HG03378 (cell line): ENCODE data around the gene MAP3K2.

Source experiments
- ATAC-seq: cut with Tn5 transposase; IDR thresholded peaks from one replicate; pipeline ENCODE4 v1.9.1; 2021; ENCODE audit warnings: mild to moderate bottlenecking, moderate library complexity; ENCODE audit not compliant: unreplicated experiment

The MAP3K2 gene

DNA sequence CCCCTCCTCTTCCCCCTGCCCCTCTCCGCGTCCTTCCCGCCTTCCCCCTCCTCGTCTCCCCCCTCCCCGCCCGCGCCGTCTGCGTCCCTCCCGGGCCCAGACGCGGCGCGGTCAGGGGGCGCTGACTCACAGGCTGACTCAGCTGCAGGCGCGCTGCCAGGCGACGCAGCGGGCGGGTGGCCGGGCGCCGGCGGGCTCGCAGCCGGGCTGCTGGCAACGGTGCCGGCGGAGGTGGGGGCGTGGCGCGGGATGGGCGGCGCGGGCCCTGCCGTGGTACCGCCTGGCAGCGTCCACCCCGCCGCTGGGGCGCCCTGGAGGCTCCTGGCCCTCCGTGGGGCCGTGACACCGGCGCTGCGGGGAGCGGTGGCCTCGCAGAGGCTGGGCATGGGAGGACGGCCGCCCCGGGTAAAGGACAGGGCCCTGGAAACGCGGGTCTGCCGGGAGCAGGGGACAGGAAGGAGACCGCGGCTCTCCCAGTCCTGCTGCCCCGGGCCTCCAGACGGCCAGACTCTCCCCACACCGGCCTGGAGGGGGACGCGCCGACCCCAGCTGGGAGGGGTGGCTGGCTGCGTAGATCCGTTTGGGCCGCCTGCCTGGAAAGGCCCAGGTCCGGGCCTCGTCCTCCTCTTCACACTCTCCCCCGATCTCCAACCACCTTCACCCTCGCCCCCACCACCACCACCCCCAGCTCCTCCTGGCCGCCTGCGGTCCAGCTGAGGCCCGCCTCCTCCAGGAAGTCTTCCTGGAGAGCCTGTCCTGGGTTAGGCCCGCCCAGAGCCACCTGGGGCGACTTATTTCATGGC is 20.4 kb upstream of the MAP3K2 start:
- ATAC-seq: no peak

DNA sequence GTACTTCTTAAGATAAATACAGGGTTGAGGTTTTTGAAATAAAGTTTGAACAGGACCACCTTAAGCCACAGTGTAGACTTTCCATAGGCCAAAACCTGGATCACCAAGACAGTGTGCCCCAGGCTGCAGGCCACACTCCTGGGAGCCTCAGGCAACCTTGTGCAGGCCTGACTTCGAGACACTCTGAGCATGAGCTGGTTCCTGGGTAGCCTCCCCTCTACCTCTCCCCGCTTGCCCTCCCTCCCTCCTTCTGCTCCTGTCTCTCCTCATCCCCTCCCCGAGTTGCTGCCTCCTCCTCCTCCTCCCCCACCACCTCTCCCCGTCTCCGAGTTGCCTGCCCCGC is 19.9 kb upstream of the MAP3K2 start:
- no peak for ATAC-seq

DNA sequence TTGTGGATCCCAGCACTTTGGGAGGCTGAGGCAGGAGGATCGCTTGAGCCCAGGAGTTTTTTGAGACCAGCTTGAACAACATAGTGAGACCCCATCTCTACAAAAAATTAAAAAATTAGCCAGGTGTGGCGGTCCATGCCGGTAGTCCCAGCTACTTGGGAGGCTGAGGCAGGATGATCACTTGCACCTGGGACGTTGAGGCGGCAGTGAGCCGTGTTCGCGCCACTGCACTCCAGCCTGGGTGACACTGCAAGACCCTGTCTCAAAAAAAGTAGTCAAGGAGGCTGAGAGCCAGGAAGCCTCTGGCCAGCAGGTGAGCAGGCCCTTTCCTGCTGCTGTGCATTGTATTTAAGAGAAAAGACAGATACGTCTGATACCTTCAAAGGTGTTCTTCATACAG is 19.3 kb upstream of the MAP3K2 start:
- no peak for ATAC-seq

DNA sequence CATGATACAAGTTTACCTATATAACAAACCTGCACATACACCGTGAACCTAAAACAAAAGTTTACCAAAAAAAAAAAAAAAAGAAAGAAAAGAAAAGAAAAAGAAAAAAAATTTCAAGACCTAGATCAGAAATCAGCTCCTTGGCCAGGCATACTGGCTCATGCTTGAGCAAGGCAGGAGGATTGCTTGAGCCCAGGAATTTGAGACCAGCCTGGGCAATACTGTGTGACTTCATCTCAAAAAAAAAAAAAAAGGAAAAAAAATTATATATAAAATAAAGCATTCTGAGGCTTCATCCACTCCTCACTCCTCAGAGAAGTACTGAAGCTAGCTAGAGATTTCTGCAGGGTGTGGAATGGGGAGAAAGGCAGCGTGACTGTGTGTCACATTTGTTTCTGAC is 18.7 kb upstream of the MAP3K2 start:
- ATAC-seq: no peak

DNA sequence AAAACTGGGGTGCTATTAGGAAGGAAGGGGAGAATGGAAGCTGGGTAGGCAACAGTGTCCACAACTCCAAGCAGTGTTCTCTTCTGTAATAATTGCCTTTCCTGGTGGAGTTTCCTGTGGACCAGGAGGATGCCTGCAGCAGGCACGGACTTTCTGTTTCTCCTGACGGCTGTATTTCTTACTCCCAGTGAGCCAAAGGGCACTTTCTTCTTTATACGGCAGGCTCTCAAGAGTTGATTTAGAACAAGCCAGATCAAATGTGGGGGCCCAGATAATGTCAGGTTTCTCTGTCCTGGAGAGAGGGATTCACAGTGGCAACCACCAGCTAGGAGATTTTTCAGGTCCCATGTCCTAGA is 17.5 kb upstream of the MAP3K2 start:
- no peak for ATAC-seq

DNA sequence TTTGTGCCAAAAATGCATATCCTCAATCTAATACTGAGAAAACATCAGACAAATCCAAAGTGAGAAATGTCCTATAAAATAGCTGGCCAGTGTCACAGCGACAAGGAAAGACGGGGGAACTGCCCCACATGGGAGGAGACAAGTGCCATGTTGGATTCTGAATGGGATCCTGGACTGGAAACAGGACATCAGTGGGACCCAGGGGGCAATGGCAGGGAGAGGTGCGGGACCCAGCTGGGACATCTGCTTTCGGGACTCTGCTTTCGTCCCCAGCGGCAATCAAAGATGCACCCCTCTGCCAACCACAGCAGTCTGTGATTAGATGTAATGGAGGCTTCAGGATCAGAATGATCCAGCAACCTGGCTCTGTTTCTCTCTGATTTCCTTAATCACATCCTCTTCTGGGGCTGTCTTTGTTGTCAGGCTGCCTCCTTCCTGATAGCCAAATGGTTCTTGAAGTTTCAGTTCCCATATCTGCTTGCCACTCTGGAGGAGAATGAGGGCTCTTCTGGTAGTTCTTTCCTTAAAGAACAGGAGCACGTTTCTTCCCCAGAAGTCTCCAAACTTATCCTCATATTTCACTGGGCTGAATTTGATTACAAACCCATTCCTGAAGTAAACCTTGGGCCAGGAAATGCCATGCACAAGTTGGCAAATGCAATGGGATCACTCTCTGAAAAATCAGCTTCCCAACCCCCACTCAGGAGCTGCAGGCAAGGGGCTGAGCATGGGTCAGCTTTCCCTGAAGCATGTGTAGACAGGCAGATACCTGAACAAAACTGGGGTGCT is 16.9 kb upstream of the MAP3K2 start:
- ATAC-seq: no peak

DNA sequence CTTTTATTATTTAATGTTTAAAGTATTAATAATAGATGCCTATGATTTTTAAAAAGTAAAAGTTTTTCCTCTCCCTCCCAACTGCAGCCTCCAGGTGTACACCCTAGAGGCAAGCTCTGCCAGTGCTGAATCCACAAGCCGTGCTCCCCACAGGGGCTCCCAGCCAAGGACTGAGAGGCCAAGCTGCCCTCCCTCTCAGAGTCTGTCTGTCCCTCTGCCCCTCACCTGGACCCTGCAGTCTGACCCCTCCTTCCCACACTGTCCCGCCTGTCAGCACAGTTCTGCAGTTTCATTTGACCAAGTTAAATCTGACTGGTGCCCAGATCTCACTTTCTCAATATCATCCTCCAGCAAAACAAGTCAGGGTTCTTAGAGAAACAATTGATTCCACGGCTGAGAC is 15.7 kb upstream of the MAP3K2 start:
- ATAC-seq: no peak

DNA sequence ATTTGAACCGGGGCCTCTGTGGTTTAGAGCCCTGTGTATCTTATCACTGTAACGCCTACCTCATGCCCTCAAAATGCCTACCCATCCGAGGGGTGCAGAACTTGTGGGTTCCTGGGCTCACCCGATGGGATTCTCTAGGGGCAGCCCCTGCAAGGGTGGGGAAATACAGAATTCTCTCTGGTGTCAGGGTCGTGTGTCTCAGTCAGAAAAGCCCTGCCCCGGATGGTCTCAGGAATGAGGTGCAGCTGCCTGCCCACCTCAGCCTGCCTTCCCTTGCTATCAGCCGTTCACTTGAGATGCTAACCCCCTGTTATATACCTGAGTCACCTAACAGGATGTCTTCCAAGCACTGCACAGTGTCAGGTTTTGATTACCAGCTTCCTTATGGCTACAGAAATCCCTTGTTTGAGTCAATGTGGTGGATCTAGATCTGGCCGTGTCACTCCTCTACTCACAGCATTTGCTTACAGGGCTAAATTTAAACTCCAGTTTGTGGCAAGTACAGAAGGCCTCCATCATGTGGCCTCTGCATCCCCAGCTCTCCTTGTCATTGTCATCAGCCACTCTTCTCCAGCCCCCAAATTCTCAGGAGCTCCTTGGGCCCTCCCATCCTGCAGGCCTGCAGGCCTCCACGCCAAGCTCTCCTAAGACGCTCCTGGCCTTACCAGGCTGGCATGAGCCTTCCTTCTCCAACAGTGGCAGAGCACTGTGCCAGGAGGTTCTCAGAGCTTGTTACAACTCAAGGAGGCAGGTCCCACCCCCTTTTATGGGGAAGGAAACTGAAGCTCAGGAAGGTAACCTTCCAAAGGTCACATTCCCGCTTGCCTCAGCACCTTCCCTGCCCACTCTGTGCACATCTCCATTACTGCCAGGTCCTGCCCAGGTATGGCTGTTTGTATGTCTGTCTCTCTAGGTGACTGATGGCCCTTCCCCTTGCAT is 14.3 kb upstream of the MAP3K2 start:
- no peak for ATAC-seq

DNA sequence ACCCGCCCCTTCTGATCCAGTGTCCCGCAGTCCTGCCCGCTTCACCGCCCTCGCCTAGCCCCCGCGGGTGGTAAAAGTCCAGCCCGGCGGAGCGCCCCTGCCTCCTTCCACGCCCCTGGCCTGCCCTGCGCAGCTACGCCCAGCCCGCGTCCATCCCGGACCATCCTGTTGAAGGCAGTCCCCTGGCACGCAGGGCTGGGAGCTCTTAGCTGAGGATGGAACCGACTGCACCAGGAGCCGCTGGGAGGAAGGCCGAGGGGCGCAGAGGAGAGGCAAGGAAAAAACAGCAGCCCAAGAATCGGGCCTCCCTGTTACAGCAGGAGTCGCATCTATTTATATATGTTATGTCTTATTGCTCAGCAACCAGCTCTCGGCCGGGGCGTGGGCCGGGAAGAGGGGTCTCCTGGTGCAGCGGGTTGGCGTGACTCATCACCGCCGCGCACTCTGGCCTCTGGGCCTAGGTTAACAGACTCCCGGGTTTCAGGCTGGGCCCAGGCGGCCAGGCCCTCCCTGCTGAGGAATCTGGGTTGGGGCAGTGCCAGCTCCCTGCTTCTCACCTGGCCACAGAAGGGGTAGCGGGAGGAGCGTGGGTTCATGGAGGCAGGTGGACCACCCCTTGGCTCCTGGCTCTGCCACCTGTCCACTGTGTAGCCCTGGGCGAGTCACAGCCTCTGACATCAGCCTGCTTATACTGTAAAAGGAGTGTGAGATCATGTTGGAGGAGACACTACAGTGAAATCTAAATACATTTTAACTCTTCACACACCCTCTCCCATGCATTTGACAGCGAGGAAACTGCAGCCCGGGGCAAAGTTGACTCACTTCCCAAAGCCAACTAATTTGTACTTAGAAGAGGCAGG is 13.4 kb upstream of the MAP3K2 start:
- no peak for ATAC-seq

DNA sequence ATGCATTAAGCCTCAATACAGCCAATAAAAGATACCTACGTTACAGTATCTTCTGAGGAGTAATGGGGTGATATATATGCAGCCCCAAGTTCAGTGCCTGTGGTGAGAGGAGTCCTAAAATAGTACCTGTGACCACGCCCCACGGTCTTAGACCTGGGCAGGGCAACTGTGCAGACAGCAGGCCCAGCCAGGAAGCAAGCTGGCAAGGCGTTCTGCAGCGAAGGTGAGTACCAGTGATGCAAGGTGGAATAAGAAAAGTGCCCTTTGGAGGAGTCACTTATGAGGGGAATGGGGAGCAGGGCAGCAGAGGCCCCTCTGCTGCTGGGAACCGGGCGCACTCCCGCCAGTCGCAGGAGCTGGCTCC is 12.7 kb upstream of the MAP3K2 start:
- ATAC-seq: no peak

DNA sequence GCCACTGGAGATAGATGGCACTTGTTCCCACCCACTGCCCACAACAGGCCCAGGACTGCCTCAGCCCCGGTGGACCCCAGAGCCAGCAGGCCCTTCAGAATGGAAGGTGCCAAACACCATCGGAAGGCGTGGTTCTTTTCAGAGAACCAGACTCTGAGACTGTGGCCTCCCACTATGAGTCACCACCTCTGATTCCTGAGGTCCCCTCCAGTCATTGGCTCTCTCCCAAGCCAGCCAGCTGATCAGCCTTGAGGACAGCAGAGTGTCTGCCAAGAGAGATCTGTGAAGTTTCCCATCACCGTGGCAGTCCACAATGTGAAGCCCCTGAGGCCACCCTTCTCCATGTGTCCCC is 10.4 kb upstream of the MAP3K2 start:
- ATAC-seq: peak; percentile 87

DNA sequence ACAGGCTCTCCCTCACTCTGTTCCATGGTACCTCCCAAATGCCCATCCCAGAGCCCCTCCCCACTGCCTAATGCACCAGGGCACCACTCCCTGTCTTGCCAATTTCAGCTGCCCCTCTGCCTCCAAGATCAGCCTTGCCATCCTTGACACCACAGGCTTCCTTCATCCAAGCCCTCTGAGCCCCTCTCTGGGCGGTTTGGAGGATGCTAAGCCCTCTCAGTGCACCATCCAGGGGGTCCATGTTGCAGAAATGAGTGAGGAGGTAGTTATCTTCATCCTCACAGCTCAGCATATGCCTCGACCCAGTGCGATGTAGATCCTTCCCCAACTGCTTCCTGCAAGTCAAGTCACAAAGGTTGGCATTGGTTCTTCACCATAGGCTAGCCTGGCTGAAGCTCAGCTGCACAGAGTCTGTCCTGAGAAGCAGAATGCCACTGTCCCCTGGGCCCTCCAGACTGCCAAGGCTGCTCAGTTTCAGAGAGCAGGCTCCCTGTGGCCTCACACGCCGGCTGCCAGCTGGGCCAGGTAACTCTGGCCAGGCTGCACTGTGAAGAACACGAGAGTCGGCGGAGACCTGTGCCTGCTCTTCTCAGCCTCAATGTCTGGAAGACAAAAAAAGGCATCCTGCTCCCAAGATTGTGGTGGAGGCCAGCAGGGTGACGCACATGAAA is 9.9 kb upstream of the MAP3K2 start:
- no peak for ATAC-seq

DNA sequence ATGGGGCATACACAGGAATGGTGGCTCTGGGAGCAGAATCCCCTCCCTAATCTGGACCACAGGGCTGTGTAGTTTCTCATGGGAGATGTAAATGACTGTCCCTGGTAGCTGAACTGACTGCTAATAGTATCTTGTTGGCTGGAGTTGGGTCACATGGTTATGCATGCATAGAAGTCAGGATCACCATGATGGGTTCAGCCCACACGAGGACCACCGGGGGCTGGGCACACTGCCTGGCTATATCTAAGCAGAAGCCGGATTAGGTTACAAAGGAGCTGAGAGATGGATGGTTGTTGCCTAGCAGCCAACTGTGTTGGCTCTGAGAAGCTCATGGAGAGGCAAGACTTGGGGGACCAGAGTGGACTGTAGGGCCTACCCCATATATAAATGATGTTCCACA is 6.7 kb upstream of the MAP3K2 start:
- ATAC-seq: no peak

DNA sequence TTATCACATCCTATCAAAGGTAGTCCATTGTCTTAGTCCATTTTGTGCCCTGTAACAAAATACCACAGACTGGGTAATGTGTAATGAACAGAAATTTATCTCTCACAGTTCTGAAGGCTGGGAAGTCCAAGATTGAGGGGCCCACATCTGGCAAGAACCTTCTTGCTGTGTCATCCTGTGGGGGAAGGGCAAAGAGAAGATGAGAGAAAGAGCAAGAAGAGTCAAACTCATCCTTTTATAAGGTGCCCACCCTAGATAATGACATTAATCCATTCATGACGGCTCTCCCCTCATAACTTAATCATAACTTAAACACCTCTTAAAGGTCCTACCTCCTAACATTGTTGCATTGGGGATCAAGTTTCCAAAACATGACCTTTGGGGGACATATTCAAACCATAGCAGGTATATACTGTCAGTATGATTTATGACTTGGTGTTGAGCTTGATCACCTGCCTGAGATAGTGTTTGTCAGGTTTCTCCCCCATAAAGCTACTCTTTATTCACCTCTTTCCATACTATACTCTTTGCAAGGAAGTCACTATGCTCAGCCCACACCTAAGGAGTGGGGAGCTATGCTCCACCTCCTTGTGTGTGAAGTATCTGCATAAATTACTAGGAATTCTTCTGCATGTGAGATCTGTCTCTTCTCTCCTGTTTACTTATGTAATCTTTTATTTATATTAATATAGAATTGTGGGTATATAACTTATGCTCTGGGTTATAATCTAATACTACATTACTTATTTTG is 5.2 kb upstream of the MAP3K2 start:
- no peak for ATAC-seq

DNA sequence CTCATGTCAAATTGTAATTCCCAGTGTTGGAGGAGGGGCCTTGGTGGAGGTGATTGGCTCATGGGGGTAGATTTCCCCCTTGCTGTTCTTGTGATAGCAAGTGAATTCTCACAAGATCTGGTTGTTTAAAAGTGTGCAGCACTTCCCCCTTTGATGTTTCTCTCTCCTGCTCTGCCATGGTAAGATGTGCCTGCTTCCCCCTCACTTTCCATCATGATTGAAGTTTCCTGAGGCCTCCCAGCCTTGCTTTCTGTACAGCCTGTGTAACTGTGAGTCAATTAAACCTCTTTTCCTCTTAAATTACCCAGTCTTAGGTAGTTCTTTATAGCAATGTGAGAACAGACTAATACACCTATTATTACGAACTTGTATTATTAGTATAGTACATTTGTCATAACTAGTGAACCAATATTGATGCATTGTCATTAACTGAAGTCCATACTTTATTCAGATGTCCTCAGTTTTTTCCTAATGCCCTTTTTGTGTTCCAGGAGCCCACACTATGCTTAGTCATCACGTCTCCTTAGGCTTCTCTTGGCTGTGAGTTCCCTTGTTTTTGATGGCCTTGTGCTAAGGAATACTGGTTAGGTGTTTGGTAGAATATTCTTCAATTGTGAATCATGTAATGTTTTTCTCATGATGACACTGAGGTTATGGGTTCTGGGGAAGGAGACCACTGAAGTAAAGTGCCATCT is 4.5 kb upstream of the MAP3K2 start:
- no peak for ATAC-seq

DNA sequence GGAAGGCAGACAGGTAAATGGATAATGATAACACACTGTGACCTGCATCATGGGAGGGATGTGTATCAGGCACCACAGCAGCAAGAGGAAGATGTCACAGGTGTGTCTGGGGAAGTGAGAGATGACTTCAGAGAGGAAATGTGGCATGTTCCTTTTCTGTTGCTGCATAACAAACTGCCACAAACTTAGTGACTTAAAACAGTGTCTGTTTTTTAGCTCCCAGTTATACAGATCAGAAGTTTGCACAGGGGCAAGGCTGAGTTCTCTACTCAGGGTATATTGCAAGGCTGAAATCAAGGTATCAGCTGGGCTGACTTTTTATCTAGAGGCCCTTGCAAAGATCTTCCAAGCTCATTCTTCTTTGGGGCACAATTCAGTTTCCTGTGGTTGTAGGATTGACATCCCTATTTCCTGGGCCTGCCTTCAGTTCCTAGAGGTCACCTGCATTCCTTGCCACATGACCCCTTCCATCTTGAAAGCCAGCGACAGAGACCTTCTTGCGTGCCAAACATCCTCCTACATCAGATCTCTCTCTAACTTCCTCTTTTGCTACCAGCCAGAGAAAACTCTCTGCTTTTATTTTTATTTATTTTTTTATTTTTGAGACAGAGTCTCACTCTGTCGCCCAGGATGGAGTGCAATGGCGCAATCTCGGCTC is 2.1 kb upstream of the MAP3K2 start:
- peak; percentile 30 for ATAC-seq

DNA sequence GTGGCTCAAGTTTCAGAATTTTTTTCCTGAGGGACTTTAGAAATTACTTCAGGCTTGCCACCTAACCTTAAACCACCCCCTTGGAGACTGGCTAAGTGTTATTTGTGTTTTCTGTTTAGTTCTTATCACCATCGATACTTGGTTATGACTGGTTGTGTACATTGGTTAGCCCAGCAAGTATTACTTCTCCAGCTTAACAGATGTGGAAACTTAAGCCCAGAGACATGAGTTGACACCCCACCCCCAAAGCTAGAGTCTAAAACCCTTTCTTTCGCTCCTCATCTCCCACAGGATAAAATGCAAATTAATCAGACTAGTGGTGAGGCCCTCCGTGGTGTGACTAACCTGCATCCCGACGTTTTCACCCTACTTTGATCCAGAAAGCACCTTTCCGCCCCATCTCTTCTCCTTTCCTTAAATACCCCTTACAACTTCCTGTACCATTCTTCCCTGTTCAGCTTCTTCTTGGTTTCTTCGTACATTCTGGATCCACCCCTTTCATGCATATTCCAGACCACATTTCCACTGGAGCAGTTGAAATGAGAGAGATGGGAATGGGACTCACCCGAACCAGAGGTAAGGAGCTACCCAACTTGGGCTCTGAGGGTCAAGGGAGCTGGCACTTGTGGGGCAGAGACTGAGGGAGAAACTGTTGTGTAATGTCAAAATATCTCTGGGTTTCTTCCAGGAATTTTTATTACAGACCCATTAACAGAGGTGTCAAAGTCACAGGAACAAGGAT is 819 bp upstream of the MAP3K2 start:
- peak; percentile 33 for ATAC-seq
